Esophagus squamous epithelium (tissue), 4 donors: Measurements from ENCODE around the gene NEDD8.

ENCODE experiments used
- POLR2A ChIP-seq, 4 donors: fragments of 450-650 bp; IDR thresholded peaks; one replicate each; pipeline ENCODE4 v1.6.1; 2017; ENCODE audit warnings: antibody characterized with exemption in 4 of 4, mild to moderate bottlenecking in 4 of 4, moderate library complexity in 3 of 4
- TF ChIP-seq, protein P1 (sequence below), 6 experiments: fragments of 450-650 bp in 4 of 6; fragments of 200-600 bp in 2 of 6; sonication (generic) in 2 of 6; IDR thresholded peaks; one replicate each; pipeline ENCODE4 v1.5.1; 2016 to 2019; ENCODE audit warnings: antibody characterized with exemption in 6 of 6, mild to moderate bottlenecking in 4 of 6, moderate library complexity in 4 of 6

DNA sequence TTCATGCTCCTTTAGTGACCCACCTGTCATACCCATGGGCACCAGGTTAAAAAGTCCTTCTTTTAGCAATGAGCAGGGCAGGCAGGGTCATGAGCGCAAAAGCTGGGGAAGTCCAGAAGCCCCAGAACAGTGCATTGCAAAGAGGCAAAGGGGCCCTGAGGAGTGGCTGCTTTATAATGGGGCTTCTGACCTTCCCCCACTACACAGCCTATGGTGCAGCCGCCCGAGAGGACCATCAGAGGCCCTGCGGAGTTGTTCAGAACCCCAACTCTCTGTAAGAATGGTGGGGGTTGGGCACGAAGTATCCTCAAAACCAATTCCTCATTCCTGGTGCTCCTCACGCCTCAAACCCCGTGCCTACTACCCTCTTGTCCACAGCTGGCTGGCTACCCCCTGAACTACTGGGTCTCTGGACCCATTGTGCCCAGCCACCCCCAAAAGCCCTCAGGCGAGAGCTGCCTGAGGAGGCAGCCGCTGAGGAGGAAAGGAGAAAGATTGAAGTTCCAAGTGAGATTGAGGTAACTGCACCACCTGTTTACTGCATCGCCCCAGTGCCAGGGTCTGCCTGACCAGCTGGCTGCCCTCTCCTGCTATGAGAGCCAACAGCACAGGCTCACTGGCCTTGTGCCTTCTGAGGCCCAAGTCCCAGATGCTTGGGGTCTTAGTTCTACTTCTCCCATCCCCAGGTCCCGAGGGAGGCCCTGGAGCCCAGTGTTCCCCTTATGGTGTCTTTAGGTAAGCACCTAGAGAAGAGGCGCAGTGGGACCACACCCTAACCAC lies 53.6 kb downstream of the NEDD8 start:
- TF ChIP-seq, protein P1, sequence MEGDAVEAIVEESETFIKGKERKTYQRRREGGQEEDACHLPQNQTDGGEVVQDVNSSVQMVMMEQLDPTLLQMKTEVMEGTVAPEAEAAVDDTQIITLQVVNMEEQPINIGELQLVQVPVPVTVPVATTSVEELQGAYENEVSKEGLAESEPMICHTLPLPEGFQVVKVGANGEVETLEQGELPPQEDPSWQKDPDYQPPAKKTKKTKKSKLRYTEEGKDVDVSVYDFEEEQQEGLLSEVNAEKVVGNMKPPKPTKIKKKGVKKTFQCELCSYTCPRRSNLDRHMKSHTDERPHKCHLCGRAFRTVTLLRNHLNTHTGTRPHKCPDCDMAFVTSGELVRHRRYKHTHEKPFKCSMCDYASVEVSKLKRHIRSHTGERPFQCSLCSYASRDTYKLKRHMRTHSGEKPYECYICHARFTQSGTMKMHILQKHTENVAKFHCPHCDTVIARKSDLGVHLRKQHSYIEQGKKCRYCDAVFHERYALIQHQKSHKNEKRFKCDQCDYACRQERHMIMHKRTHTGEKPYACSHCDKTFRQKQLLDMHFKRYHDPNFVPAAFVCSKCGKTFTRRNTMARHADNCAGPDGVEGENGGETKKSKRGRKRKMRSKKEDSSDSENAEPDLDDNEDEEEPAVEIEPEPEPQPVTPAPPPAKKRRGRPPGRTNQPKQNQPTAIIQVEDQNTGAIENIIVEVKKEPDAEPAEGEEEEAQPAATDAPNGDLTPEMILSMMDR (IDR thresholded peaks at IDR 0.05) = no peak
- no peak for TF ChIP-seq POLR2A (IDR thresholded peaks at IDR 0.05)
